Thoracic aorta (tissue), 2 donors: Measurements from ENCODE around the gene SUPT20H. TPM values are rescaled to one million over a fixed set of nuclear protein-coding genes. Genes with fewer than 3 reads are reported as not detected.

Source experiments
- ATAC-seq: fragments of 150-250 bp; one replicate; pipeline ENCODE4 v1.8.0; 2017; ENCODE audit warnings: low read depth; ENCODE audit not compliant: insufficient number of reproducible peaks, low FRiP score
- DNase-seq: peaks from one replicate; pipeline ENCODE4 v3.0.0-alpha.2; 2020; ENCODE audit warnings: low spot score
- H3K27ac ChIP-seq, 2 donors: fragments of 200-600 bp; sonication (generic); 1 replicate in 1 of 2; 2 replicates in 1 of 2; pipeline ENCODE4 v1.5.1; 2016; ENCODE audit warnings: mild to moderate bottlenecking in 2 of 2, moderate library complexity in 2 of 2
- H3K27me3 ChIP-seq: fragments of 200-600 bp; sonication (generic); replicated peaks from 2 replicates; pipeline ENCODE4 v1.6.0; 2016; ENCODE audit warnings: mild to moderate bottlenecking; ENCODE audit not compliant: insufficient read depth
- H3K36me3 ChIP-seq: fragments of 200-600 bp; sonication (generic); one replicate; pipeline ENCODE4 v1.5.1; 2016
- H3K4me1 ChIP-seq, 2 donors: fragments of 200-600 bp; sonication (generic); 1 replicate in 1 of 2; 2 replicates in 1 of 2; pipeline versions ENCODE4 v1.5.1 to v1.6.0; 2016; ENCODE audit warnings: low read depth in 2 of 2, mild to moderate bottlenecking in 1 of 2; ENCODE audit not compliant: control insufficient read depth in 1 of 2
- H3K4me3 ChIP-seq: fragments of 200-600 bp; sonication (generic); 2 replicates; pipeline ENCODE4 v1.5.1; 2016; ENCODE audit warnings: mild to moderate bottlenecking
- H3K9me3 ChIP-seq: fragments of 200-600 bp; sonication (generic); 2 replicates; pipeline ENCODE4 v1.5.1; 2016
- CTCF ChIP-seq: fragments of 200-600 bp; sonication (generic); IDR thresholded peaks from one replicate; pipeline ENCODE4 v1.5.1; 2019; ENCODE audit warnings: antibody characterized with exemption
- total RNA-seq, 2 donors: library from RNA; depleted of rRNA; stranded (reverse); fragments of >200 nt; gene quantifications; one replicate each; pipeline versions ENCODE4 v1.1.0 to v1.2.3, GENCODE V29; 2016

Gene SUPT20H
- total RNA-seq, 2 donors from 2014 or later, result 44.5 to 60.1 TPM

GRCh38 chr13:37072024-37072423, 12.5 kb upstream of the SUPT20H start:
- H3K9me3 ChIP-seq, result no peaks in the 10 kb centered on the region
- H3K4me1 ChIP-seq, result no peaks in the 10 kb centered on the region
- H3K4me3 ChIP-seq, result no peak overlapping the region
- no peaks in the 10 kb centered on the region for H3K36me3 ChIP-seq
- no peak for TF ChIP-seq CTCF
- no peak for ATAC-seq
- no peaks in the 10 kb centered on the region for H3K27me3 ChIP-seq
- no peak overlapping the region for H3K27ac ChIP-seq
- no peak for DNase-seq

- Histone ChIP-seq H3K27me3 (no peaks in the 10 kb centered on the region), H3K4me3 (no peak overlapping the region), H3K36me3 (no peaks in the 10 kb centered on the region), H3K27ac (no peak overlapping the region), H3K9me3 (no peaks in the 10 kb centered on the region), H3K4me1 (no peaks in the 10 kb centered on the region)
- no peak for TF ChIP-seq CTCF
- ATAC-seq (no peak), DNase-seq (no peak)
These were observed 11.5 kb upstream of the SUPT20H start for GRCh38 chr13:37070956-37071355.

- H3K27me3 ChIP-seq, result no peaks in the 10 kb centered on the region
- no peaks in the 10 kb centered on the region for H3K9me3 ChIP-seq
- ATAC-seq (no peak), DNase-seq (no peak)
- H3K27ac ChIP-seq, result no peak overlapping the region
- no peaks in the 10 kb centered on the region for H3K36me3 ChIP-seq
- no peaks in the 10 kb centered on the region for H3K4me1 ChIP-seq
- H3K4me3 ChIP-seq, result no peak overlapping the region
- TF ChIP-seq CTCF, result no peak
These were observed 10.7 kb upstream of the SUPT20H start for GRCh38 chr13:37070145-37070695.

GRCh38 chr13:37069597-37070103, 10.2 kb upstream of the SUPT20H start:
- H3K36me3 ChIP-seq, result no peaks in the 10 kb centered on the region
- no peaks in the 10 kb centered on the region for H3K4me1 ChIP-seq
- H3K27ac ChIP-seq, result no peak overlapping the region
- TF ChIP-seq CTCF, result no peak
- no peak overlapping the region for H3K4me3 ChIP-seq
- DNase-seq (no peak), ATAC-seq (no peak)
- no peaks in the 10 kb centered on the region for H3K9me3 ChIP-seq
- no peaks in the 10 kb centered on the region for H3K27me3 ChIP-seq

DNA sequence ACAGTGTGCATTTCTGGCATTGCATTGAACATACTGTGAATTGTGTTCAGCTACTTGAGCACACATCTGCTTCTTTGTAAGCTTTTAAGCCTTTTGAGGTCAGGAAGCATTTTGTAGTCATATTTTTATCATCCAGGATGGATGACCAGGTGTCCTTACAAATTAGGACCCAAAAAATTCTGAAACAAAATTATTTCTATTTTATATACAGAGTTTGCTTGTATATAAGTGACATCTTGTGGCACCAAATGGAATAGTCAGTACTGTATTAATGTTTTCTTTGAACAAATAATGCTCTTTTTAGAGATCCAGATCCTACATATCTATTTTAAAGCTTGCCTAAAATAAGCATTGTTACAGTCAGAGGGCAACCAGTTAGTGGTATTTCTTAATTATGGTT, 9.5 kb upstream of the SUPT20H start:
- Histone ChIP-seq H3K4me3 (no peak overlapping the region), H3K36me3 (no peaks in the 10 kb centered on the region), H3K27me3 (no peaks in the 10 kb centered on the region), H3K4me1 (no peaks in the 10 kb centered on the region), H3K27ac (no peak overlapping the region), H3K9me3 (no peaks in the 10 kb centered on the region)
- no peak for DNase-seq
- ATAC-seq, result no peak
- no peak for TF ChIP-seq CTCF
